Ovary (tissue), 3 donors: ENCODE data around the gene TTC29.

ENCODE experiments used
- CTCF ChIP-seq, 3 donors: fragments of 450-650 bp in 2 of 3; fragments of 200-600 bp in 1 of 3; IDR thresholded peaks; one replicate each; pipeline versions ENCODE4 v1.5.1 to v1.8.0; 2016 to 2022; ENCODE audit warnings: antibody characterized with exemption in 3 of 3, mild to moderate bottlenecking in 1 of 3
- POLR2A ChIP-seq: fragments of 450-650 bp; IDR thresholded peaks from one replicate; pipeline ENCODE4 v1.6.1; 2017; ENCODE audit warnings: antibody characterized with exemption, mild to moderate bottlenecking, moderate library complexity
- donor health status: DM: no; HTN: no; CAD: no.

DNA sequence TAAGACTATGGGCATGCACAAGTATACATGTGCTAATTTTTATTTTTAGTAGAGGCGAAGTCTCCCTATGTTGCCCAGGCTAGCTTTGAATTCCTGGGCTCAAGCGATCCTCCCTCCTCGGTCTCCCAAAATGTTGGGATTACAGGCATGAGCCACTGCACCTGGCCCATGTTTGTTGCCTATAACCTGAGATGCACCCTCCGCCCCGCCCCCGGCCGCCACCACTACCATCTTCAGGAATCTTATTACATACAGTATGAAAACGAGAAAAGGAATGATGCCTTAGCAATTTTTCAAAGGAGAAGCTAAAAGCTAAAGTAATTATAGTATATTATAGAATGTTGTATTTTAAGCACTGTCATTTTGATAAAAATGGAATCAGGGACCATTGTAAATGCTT lies 245.8 kb downstream of the TTC29 start:
- no peak for TF ChIP-seq POLR2A
- TF ChIP-seq CTCF (IDR thresholded peaks at IDR 0.05): no peak
